GM23248 (cell line): ENCODE data around the gene MAP3K12. TPM values are rescaled to one million over a fixed set of nuclear protein-coding genes. Genes with fewer than 3 reads are reported as not detected.
A peak's percentile ranks its signal among the peaks of the same experiment; 100 is the strongest.

ENCODE experiments used
- DNase-seq: peaks from one replicate; pipeline ENCODE4 v3.0.0-alpha.2; 2015
- H2AFZ ChIP-seq: fragments of 200-600 bp; sonication (generic); 2 replicates; pipeline ENCODE4 v1.6.1; 2016; ENCODE audit warnings: antibody characterized with exemption
- H3F3A ChIP-seq: fragments of 200-600 bp; sonication (generic); 2 replicates; pipeline ENCODE4 v1.6.1; 2016; ENCODE audit warnings: mild to moderate bottlenecking, antibody characterized with exemption, mixed run types; ENCODE audit not compliant: insufficient read depth
- H3K27ac ChIP-seq: fragments of 200-600 bp; sonication (generic); 2 replicates; pipeline ENCODE4 v1.5.1; 2016; ENCODE audit warnings: mild to moderate bottlenecking
- H3K27me3 ChIP-seq: fragments of 200-600 bp; sonication (generic); replicated peaks from 2 replicates; pipeline ENCODE4 v1.6.1; 2016; ENCODE audit warnings: mild to moderate bottlenecking; ENCODE audit not compliant: insufficient read depth
- H3K36me3 ChIP-seq: fragments of 200-600 bp; sonication (generic); 2 replicates; pipeline ENCODE4 v1.6.1; 2016; ENCODE audit warnings: low read depth, mild to moderate bottlenecking
- H3K4me1 ChIP-seq: fragments of 200-600 bp; sonication (generic); 2 replicates; pipeline ENCODE4 v1.6.1; 2016; ENCODE audit warnings: mild to moderate bottlenecking; ENCODE audit not compliant: insufficient read depth
- H3K4me2 ChIP-seq: fragments of 200-600 bp; sonication (generic); one replicate; pipeline ENCODE4 v1.6.1; 2016; ENCODE audit warnings: mild to moderate bottlenecking; ENCODE audit not compliant: unreplicated experiment
- H3K4me3 ChIP-seq: fragments of 200-600 bp; sonication (generic); 2 replicates; pipeline ENCODE4 v1.5.1; 2016; ENCODE audit warnings: mild to moderate bottlenecking
- H3K79me2 ChIP-seq: fragments of 200-600 bp; sonication (generic); 2 replicates; pipeline ENCODE4 v1.6.1; 2016; ENCODE audit warnings: mild to moderate bottlenecking; ENCODE audit not compliant: insufficient read depth
- H3K9ac ChIP-seq: fragments of 200-600 bp; sonication (generic); 2 replicates; pipeline ENCODE4 v1.6.1; 2016; ENCODE audit warnings: mild to moderate bottlenecking
- H3K9me2 ChIP-seq: fragments of 200-600 bp; sonication (generic); 2 replicates; pipeline ENCODE4 v1.6.1; 2016; ENCODE audit warnings: mixed run types, mild to moderate bottlenecking, moderate library complexity; ENCODE audit not compliant: insufficient read depth
- H3K9me3 ChIP-seq: fragments of 200-600 bp; sonication (generic); one replicate; pipeline ENCODE4 v1.6.1; 2017; ENCODE audit warnings: low read depth
- H4K20me1 ChIP-seq: fragments of 200-600 bp; sonication (generic); 2 replicates; pipeline ENCODE4 v1.6.0; 2016; ENCODE audit not compliant: insufficient read depth
- EZH2 ChIP-seq: fragments of 200-600 bp; sonication (generic); IDR thresholded peaks from 2 replicates; pipeline ENCODE4 v1.6.1; 2018; ENCODE audit warnings: antibody characterized with exemption, mild to moderate bottlenecking; ENCODE audit not compliant: insufficient read depth, poor library complexity, severe bottlenecking
- EZH2phosphoT487 ChIP-seq: fragments of 200-600 bp; sonication (generic); IDR thresholded peaks from 2 replicates; pipeline ENCODE4 v1.6.1; 2018; ENCODE audit warnings: antibody characterized with exemption, moderate library complexity, mild to moderate bottlenecking, low read depth; ENCODE audit not compliant: insufficient read depth
- WGBS, 2 experiments: methylation state at CpG; one replicate each; pipeline ENCODE4 v1.1.6; 2015 to 2017; ENCODE audit warnings: low lambda C conversion rate in 2 of 2, low coverage in 1 of 2; ENCODE audit errors: missing lambda C conversion rate in 2 of 2; 5-methylcytosine and 5-hydroxymethylcytosine counted together
- in situ Hi-C: fragments of 300-500 bp; cut with MboI; formaldehyde crosslinking; loops from 2 replicates; pipeline ENCODE4 v1.15.0; 2020
- polyA plus RNA-seq: library from polyadenylated mRNA; unstranded; fragments of >200 nt; fragmentation: Nextera tagmentation; extraction: Ambion mirVana; gene quantifications from 2 replicates; pipeline ENCODE4 v1.2.1, GENCODE V29; 2016
- total RNA-seq: library from RNA; depleted of rRNA; stranded (reverse); fragments of >200 nt; shearing (Covaris generic); gene quantifications from 2 replicates; pipeline ENCODE4 v1.2.3, GENCODE V29; 2014

Gene MAP3K12
- total and polyA plus RNA-seq, 2 experiments from 2014 or later: 8.7 to 37.4 TPM

DNA sequence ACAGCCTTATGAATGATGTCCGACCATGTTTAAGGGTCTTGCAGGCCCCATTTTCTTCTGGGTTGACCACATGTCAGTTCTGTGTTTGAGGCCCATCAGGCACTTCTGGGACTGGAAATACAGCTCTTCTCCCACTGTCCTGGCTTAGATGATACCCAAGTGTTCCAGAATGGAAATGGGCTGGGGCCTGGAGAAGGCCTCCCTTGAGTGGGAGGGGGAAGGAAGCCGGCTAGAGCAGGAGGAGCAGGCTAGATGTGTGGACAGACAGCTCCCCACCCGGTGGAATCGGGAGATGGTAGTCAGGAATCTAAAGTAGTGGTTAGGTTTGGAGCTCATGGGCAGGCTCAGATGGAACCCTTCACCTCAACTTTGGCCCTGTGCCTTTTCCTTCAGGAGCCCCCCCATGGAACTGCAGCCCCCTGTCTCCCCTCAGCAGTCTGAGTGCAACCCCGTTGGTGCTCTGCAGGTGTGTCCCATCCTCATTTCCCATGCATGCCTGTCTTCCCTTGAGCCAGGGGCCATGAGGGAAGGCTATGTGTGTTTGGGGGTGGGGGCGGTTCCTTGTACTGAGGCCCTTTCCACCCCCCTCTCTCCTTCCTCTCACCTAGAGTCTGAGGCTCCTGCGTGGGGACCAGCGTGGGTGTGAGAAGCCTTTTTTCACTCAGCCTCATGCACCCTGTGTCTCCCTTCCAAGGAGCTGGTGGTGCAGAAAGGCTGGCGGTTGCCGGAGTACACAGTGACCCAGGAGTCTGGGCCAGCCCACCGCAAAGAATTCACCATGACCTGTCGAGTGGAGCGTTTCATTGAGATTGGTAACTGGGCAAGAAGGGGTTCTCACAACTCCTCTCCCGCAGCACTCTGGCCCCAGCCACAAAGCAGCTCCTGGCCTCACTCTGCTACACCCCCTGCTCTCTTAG lies 5.0 kb upstream of the MAP3K12 start:
- Histone ChIP-seq H3F3A (peaks cover 37% of the 10 kb centered on the region), H3K27me3 (no peaks in the 10 kb centered on the region), H3K27ac (peak overlapping the region; percentile 80), H3K9ac (peak overlapping the region; percentile 74), H3K36me3 (no peaks in the 10 kb centered on the region), H3K4me1 (peaks cover 39% of the 10 kb centered on the region), H2AFZ (no peak overlapping the region), H3K4me2 (no peak overlapping the region), H4K20me1 (no peaks in the 10 kb centered on the region), H3K4me3 (no peak overlapping the region), H3K9me3 (no peaks in the 10 kb centered on the region), H3K79me2 (peaks cover 21% of the 10 kb centered on the region), H3K9me2 (no peaks in the 10 kb centered on the region)
- no peak for TF ChIP-seq EZH2
- TF ChIP-seq EZH2phosphoT487: no peak
- in situ Hi-C loops: no loop called here
- 73 to 77% methylated on average over 14 of the region's 14 CpGs for WGBS, 2 experiments
- DNase-seq: no peak

DNA sequence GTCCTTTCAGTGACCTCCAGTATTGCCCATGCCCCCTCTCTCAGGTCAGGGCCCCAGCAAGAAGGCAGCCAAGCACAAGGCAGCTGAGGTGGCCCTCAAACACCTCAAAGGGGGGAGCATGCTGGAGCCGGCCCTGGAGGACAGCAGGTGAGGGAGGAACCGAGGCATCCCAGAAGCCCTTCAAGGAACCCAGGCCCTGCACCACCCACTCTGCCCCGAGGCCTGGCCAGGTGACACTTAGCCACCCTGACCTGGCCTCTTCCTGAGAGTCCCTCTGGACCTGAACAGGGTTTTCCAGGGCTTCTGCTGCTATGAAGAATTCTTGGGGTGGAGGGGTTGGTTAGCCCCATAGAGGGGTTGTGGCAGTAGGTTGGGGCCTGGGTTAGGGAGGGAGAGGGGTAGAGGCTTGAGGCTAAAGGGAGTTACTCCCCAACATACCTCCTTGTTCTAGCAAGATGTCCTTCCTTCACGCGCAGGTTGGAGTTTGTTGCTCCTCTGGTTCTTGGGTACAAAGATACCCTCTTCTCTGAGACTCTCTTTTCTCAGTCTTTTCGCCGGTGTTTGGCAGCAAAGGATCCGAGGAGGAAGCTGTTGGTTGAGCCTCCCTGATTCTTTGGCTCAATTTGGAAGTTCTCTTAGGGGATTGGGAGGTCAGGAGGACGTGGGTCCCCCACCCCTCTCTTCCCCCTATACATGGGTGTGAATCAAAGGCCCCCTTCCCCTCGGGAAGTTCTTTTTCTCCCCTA lies 3.9 kb upstream of the MAP3K12 start:
- H3K4me1 ChIP-seq: peaks cover 39% of the 10 kb centered on the region
- H3K36me3 ChIP-seq: no peaks in the 10 kb centered on the region
- WGBS, 2 experiments: 71 to 79% methylated on average over 9 to 10 of the region's 10 CpGs
- in situ Hi-C loops: no loop called here
- no peak overlapping the region for H3K4me2 ChIP-seq
- DNase-seq: no peak
- peaks cover 31% of the 10 kb centered on the region for H3K79me2 ChIP-seq
- no peak overlapping the region for H3K27ac ChIP-seq
- no peaks in the 10 kb centered on the region for H3K27me3 ChIP-seq
- H3K9me3 ChIP-seq: no peaks in the 10 kb centered on the region
- no peaks in the 10 kb centered on the region for H4K20me1 ChIP-seq
- no peak for TF ChIP-seq EZH2
- TF ChIP-seq EZH2phosphoT487: no peak
- H3F3A ChIP-seq: peaks cover 32% of the 10 kb centered on the region
- H3K4me3 ChIP-seq: no peak overlapping the region
- H3K9me2 ChIP-seq: no peaks in the 10 kb centered on the region
- no peak overlapping the region for H2AFZ ChIP-seq
- no peak overlapping the region for H3K9ac ChIP-seq

DNA sequence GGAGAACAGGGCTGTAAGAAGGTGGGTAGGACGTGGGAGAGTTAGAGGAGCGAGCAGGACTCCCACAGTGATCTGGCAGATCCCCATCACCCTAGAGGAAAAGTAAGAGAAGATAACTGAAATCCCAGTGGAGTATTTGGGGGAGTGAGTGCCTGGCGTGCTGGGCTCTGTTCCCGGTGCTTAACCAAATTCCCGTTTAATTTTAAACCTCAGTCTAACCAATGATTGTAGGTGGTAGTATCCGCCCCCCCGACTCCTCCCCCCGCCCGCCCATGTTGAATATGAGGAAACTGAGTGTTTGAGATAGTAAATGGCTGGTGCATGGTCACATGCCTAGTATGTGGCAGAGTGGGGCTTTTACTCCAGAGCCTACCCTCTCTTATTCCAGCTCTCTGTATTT lies 3.1 kb upstream of the MAP3K12 start:
- TF ChIP-seq EZH2phosphoT487 (no peak), EZH2 (no peak)
- Histone ChIP-seq H3K9me2 (no peaks in the 10 kb centered on the region), H3K4me1 (peaks cover 39% of the 10 kb centered on the region), H3F3A (peaks cover 32% of the 10 kb centered on the region), H4K20me1 (no peaks in the 10 kb centered on the region), H3K27ac (0 out of 2 replicates have a peak overlapping the region, but pooled peaks have one; percentile 99), H3K79me2 (peaks cover 39% of the 10 kb centered on the region), H3K9ac (peak overlapping the region; percentile 95), H3K27me3 (no peaks in the 10 kb centered on the region), H3K36me3 (no peaks in the 10 kb centered on the region), H2AFZ (no peak overlapping the region), H3K4me3 (peak overlapping the region; percentile 81), H3K4me2 (peak overlapping the region; percentile 86), H3K9me3 (no peaks in the 10 kb centered on the region)
- in situ Hi-C loops: no loop called here
- no peak for DNase-seq
- 74 to 86% methylated on average over 9 of the region's 9 CpGs for WGBS, 2 experiments

DNA sequence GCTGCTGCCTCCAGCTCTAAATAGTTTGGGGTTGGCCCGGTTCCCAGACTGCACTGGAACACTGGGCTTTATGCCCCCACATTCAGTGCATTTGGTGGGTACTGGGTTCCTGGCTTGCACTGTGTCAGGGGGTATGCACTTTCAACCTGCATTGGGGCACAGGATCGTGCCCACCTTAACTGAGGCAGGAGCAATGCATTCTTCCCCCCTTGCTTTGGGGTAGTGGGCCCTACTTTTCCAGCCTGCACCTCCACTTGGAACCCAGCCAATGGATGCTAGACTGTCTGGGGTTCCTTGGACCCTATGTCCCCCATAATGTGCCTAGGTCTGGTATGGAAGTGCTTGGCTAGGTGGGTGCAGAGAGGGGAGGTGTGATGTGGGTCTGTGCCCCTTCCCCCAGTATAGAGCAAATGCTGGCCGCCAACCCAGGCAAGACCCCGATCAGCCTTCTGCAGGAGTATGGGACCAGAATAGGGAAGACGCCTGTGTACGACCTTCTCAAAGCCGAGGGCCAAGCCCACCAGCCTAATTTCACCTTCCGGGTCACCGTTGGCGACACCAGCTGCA lies 2.4 kb upstream of the MAP3K12 start:
- H3F3A ChIP-seq: peaks cover 34% of the 10 kb centered on the region
- peaks cover 46% of the 10 kb centered on the region for H3K79me2 ChIP-seq
- peak overlapping the region; percentile 86 for H3K4me2 ChIP-seq
- no peaks in the 10 kb centered on the region for H3K27me3 ChIP-seq
- in situ Hi-C loops: no loop called here
- TF ChIP-seq EZH2phosphoT487 (no peak), EZH2 (no peak)
- no peak for DNase-seq
- WGBS, 2 experiments: 78 to 82% methylated on average over 9 to 10 of the region's 10 CpGs
- H3K9me3 ChIP-seq: no peaks in the 10 kb centered on the region
- H4K20me1 ChIP-seq: no peaks in the 10 kb centered on the region
- H2AFZ ChIP-seq: peak overlapping the region; percentile 74
- H3K4me1 ChIP-seq: peaks cover 42% of the 10 kb centered on the region
- peak overlapping the region; percentile 99 for H3K27ac ChIP-seq
- peak overlapping the region; percentile 81 for H3K4me3 ChIP-seq
- H3K36me3 ChIP-seq: no peaks in the 10 kb centered on the region
- H3K9ac ChIP-seq: peak overlapping the region; percentile 95
- no peaks in the 10 kb centered on the region for H3K9me2 ChIP-seq
